ENCODE results near the gene BEST4. TPM values are rescaled to one million over a fixed set of nuclear protein-coding genes. Genes with fewer than 3 reads are reported as not detected.

The BEST4 gene
- total and polyA plus RNA-seq, 2 of the 8 experiments (the other 6 are each of a cell fraction or from before 2014, with no cell fraction given) = 0.76 to 1.4 TPM

DNA sequence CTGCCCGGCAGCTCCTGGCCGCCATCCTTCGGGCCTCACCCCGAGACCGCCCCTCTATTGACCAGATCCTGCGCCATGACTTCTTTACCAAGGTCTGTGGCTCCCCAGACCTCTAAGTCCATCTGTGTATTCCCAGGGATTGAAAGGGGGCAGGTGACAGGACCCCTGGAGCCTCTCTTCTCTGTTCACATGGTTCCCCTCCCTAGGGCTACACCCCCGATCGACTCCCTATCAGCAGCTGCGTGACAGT lies 15.0 kb upstream of the BEST4 start (continued):
- TF ChIP-seq RNF2 (IDR thresholded peaks at IDR 0.05; ENCODE audit: borderline replicate concordance, low read depth, low read length, missing control alignments, poor library complexity, severe bottlenecking) = no peak
- no peak for TF ChIP-seq ASH2L (IDR thresholded peaks at IDR 0.05; ENCODE audit: low read length)
- TF ChIP-seq EGR1 (IDR thresholded peaks at IDR 0.05; ENCODE audit: borderline replicate concordance, low read depth, low read length) = no peak
- no peak for TF ChIP-seq BCL11A (IDR thresholded peaks at IDR 0.05; ENCODE audit: low read depth in 2 of 2, low read length in 2 of 2)
- TF ChIP-seq EP300 (IDR thresholded peaks at IDR 0.05; ENCODE audit: borderline replicate concordance in 1 of 2, low read depth in 2 of 2, low read length in 2 of 2) = no peak
